Neuron (in vitro differentiated cells): ENCODE results near the gene KIF16B.
"Not testable (repeated sequence)": the region's sequence is repeated elsewhere in the genome, so short reads cannot be mapped to it uniquely, and the experiment has no call there.

Source experiments
- H2AFZ ChIP-seq: one replicate; pipeline ENCODE4 v1.6.1; 2013; ENCODE audit warnings: low read depth, mild to moderate bottlenecking, inconsistent platforms, low read length, moderate library complexity
- H3K27me3 ChIP-seq: one replicate; pipeline ENCODE4 v1.6.1; 2013; ENCODE audit warnings: low read length; ENCODE audit not compliant: insufficient read depth
- H3K36me3 ChIP-seq: one replicate; pipeline ENCODE4 v1.6.1; 2013; ENCODE audit warnings: low read length; ENCODE audit not compliant: insufficient read depth
- H3K4me1 ChIP-seq: one replicate; pipeline ENCODE4 v1.6.1; 2013; ENCODE audit warnings: low read length; ENCODE audit not compliant: insufficient read depth
- H3K4me3 ChIP-seq: 2 replicates; pipeline ENCODE4 v1.5.1; 2013; ENCODE audit warnings: mild to moderate bottlenecking, low read length, moderate library complexity
- H3K9me3 ChIP-seq: one replicate; pipeline ENCODE4 v1.6.1; 2013; ENCODE audit warnings: low read length

KIF16B gene

DNA sequence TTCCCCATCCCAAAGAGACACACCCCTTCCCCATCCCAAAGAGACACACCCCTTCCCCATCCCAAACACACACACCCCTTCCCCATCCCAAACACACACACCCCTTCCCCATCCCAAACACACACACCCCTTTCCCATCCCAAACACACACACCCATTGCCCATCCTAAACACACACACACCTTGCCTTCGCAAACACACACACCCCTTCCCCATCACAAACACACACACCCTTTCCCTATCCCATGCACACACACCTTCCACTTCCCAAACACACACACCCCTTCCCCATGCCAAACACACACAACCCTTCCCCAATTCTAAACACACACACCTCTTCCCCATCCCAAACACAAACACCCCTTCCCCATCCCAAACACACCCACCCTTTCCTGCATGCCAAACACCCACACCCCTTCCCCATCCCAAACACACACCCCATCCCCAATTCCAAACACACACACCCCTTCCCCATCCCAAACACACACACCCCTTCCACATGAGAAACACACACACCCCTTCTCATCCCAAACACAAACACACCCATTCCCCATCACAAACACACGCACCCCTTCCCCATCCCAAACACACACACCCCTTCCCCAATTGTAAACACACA is 315.3 kb downstream of the KIF16B start:
- no peaks in the 10 kb centered on the region for H3K4me1 ChIP-seq
- H2AFZ ChIP-seq: no peak overlapping the region
- no peaks in the 10 kb centered on the region for H3K27me3 ChIP-seq
- no peak overlapping the region for H3K4me3 ChIP-seq
- no peaks in the 10 kb centered on the region for H3K9me3 ChIP-seq
- H3K36me3 ChIP-seq: no peaks in the 10 kb centered on the region

DNA sequence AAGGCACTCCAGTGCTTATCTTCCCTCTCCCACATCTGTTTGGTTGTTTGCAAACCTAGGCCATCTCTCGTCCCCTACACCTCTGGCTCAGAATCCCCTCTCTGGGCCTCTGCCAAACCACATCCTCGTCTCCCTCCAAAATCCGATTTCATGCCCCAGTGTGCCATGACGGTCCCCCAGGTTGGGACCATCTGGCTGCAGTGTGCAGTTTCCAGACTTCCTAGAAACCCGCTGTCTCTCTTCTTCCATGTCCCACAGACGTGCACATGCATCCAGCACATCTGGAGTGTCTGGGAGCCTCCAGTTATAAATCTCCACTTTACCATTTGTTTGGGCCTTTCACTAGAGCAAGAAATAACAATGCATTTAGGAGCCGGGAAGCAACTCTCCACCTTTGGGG is 316.2 kb downstream of the KIF16B start:
- Histone ChIP-seq H3K36me3 (no peaks in the 10 kb centered on the region), H2AFZ (no peak overlapping the region), H3K27me3 (no peaks in the 10 kb centered on the region), H3K4me1 (no peaks in the 10 kb centered on the region), H3K4me3 (no peak overlapping the region), H3K9me3 (no peaks in the 10 kb centered on the region)

DNA sequence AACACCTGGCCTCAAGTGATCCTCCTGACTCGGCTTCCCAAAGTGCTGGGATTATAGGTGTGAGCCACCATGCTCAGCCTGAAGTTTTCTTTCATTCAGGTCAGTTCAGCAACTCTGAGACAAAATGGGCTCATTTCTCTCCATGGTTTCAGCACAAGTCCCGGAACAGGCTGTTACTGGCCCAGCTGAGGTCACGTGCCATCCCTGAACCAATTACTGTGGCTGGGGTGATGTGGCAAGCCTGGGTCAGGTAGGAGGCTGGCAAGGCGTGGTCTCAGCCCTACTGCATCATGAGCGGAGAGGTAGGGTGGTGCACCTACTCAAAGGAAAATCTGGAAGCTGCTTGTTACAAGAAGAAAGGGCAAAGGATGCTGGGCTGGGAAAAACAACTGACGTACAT is 326.4 kb downstream of the KIF16B start:
- Histone ChIP-seq H2AFZ (no peak overlapping the region), H3K4me1 (no peaks in the 10 kb centered on the region), H3K4me3 (no peak overlapping the region), H3K27me3 (peaks cover 3% of the 10 kb centered on the region), H3K9me3 (no peaks in the 10 kb centered on the region), H3K36me3 (no peaks in the 10 kb centered on the region)

DNA sequence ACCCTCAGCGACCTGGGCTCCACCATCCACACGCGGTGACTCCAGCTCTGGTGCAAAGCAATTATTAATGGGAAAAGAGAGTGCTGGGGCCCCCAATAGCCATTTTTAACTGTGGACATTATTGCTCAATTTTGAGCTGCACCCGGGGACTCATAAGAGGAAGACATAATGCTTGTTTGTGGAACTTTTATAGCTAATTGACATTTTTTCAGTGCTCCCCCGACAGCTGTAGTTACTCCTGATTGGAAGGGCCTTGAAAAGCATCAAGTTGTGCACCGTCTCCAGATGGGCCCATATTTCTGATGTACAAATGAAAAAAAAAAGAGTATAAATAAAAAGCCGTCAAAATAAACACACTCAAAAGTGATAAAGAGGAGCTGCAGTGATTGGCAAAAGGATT is 327.0 kb downstream of the KIF16B start:
- H3K9me3 ChIP-seq: no peaks in the 10 kb centered on the region
- H3K27me3 ChIP-seq: peaks cover 3% of the 10 kb centered on the region
- no peak overlapping the region for H2AFZ ChIP-seq
- H3K36me3 ChIP-seq: no peaks in the 10 kb centered on the region
- no peak overlapping the region for H3K4me3 ChIP-seq
- no peaks in the 10 kb centered on the region for H3K4me1 ChIP-seq

DNA sequence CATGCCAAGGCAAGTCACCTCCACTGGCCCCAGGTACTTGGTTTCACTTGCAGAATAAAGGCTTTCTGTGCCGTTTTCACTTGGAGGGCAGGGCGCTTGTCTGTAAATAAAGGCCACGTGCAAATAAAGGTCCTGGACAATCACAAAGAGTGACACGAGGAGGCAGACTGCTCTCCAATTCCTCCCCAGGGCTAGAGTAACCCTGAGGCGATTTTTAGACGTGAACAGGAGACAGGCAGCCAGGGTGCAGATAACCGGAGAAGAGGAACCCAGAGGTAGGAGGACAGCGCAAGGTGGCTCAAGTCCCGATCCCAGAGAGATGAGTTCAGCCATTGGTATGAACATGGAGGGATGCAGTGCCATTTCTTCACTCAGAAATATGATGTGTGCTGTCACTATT is 327.4 kb downstream of the KIF16B start:
- Histone ChIP-seq H3K27me3 (peaks cover 3% of the 10 kb centered on the region), H3K4me3 (no peak overlapping the region), H3K4me1 (no peaks in the 10 kb centered on the region), H3K9me3 (peaks cover under 1% of the 10 kb centered on the region), H3K36me3 (no peaks in the 10 kb centered on the region), H2AFZ (no peak overlapping the region)

DNA sequence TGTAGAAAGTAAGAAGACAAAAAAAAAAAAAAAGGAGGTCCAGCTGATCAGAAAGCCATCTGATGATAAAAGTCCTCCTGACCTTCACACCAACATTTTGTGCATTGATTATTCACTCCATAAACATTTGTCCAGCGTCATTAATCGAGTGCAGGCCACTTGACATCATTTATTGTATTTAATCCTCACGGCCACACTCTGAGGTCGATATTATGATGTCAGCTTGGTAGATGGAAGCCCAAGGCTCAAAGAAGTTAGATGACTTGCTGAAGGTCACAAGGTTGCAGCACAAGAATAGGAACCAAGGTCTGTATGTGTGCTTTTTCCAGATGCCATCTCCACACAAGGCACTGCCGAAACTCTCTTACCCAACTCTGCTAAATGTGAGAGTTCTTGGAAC is 328.4 kb downstream of the KIF16B start:
- Histone ChIP-seq H3K4me1 (no peaks in the 10 kb centered on the region), H3K27me3 (peaks cover 3% of the 10 kb centered on the region), H3K4me3 (no peak overlapping the region), H3K9me3 (peaks cover 2% of the 10 kb centered on the region), H3K36me3 (no peaks in the 10 kb centered on the region), H2AFZ (no peak overlapping the region)

DNA sequence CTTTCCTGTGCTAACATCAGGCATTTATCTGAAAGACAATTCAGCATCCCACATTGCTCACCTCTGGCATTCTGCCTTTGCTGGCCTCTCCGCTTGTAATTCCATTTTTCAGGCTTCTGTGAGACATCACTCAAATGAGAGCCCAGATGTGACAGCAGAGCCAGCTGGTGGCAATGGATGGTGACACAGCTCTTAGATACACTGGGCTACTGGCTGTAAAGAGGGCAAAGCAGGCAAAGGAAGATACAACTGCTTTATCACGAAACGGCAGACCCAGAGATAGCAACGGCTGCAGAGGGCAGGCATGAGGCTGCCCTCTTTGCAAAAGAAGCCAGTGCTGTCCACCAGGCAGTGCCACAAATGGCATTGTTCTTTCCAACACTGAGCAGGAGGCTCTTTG is 329.8 kb downstream of the KIF16B start:
- H3K27me3 ChIP-seq: peaks cover 3% of the 10 kb centered on the region
- H3K4me3 ChIP-seq: no peak overlapping the region
- no peaks in the 10 kb centered on the region for H3K36me3 ChIP-seq
- peaks cover 2% of the 10 kb centered on the region for H3K9me3 ChIP-seq
- H3K4me1 ChIP-seq: no peaks in the 10 kb centered on the region
- no peak overlapping the region for H2AFZ ChIP-seq

DNA sequence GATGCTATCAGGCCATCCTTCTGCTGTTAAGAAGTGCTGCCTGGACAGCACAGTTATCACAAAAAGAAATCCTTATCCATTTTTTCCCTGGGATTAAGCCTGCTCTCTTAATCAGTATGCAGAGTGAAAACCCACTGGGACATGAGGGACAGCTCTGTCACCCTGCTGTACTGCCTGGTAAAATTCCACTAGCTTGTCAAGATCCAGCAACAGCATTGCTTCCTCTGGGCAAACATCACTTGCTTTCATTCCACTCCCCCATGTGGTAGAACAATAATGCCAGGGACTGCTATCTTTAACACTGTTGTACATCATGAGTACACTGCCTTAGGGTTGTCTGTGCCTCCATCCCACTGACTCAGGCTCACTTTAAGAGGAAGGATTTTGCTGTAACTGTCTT is 331.3 kb downstream of the KIF16B start:
- Histone ChIP-seq H3K4me1 (no peaks in the 10 kb centered on the region), H3K9me3 (peaks cover 2% of the 10 kb centered on the region), H3K36me3 (no peaks in the 10 kb centered on the region), H3K4me3 (no peak overlapping the region), H3K27me3 (no peaks in the 10 kb centered on the region), H2AFZ (no peak overlapping the region)

DNA sequence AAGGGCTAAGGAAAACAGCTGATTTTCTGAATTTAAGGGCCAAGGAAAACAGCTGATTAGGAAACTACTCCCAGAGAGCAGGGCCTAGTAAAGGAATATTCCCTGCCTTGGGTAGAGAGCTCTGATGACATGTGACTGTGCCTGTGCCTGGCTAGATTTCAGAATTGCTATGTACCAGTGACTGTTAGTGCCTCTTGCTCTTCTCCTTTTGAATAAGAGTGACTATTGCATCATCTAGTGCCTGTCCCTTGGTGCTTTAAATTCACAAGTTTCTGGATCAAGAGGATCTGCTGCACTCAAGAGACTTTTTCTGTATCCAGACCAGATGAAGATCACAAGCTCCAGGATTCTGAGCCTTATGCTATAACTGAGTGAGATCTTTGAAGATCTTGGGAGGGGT is 332.9 kb downstream of the KIF16B start:
- Histone ChIP-seq H3K4me1 (no peaks in the 10 kb centered on the region), H2AFZ (no peak overlapping the region), H3K4me3 (no peak overlapping the region), H3K9me3 (peaks cover 2% of the 10 kb centered on the region), H3K36me3 (no peaks in the 10 kb centered on the region), H3K27me3 (no peaks in the 10 kb centered on the region)

DNA sequence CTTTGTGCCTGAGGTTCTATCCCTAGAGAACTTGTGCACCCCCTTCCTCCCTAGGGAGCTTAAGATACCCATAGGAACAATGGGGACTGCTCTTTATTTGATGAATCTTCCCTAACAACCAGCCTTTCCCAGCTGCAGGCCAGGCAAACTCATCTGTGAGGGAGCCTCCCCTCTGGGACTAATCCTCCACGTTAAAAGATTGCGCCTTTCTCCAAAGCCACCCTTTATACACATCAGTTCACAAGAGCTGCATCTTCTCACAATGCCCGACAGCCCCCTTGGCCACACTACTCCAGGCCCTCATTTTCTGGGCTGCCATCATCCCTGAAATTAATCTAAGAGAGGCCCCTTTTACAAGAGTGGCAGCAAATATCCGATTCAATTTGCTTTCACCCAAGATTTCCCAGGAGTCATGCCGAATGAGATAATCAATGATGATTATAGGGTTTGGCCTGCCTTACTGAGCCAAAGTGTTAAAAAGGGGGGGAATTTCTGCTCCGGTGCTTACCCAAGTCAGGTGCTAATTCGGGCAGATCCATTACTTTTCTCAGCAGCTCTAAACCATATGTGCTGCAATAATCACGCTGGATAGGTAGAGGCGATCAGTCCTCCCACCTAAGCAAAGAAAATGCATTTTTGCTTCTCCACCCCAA is 336.5 kb downstream of the KIF16B start:
- no peak overlapping the region for H2AFZ ChIP-seq
- H3K9me3 ChIP-seq: peaks cover 2% of the 10 kb centered on the region
- no peaks in the 10 kb centered on the region for H3K27me3 ChIP-seq
- no peaks in the 10 kb centered on the region for H3K36me3 ChIP-seq
- peaks cover 4% of the 10 kb centered on the region for H3K4me1 ChIP-seq
- H3K4me3 ChIP-seq: no peak overlapping the region

DNA sequence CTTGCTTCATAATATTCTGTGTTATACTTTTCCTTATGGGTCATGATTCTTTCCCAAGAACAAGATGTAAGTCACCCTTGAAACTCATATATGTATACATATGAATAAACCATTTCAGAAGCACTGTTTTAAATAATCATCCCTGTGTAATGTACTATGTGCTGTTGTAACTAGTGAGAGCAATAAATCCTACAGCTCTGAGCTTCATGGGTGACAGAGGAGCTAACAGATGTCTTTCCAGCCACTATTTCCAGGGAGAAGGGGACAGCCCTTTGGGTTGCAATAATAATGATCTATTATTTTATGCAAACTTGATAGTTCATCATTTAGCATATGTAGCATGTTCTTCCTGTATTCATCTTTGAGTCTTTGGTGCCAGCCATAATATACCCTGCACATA is 342.8 kb downstream of the KIF16B start:
- H3K4me1 ChIP-seq: peaks cover 4% of the 10 kb centered on the region
- no peaks in the 10 kb centered on the region for H3K27me3 ChIP-seq
- no peaks in the 10 kb centered on the region for H3K9me3 ChIP-seq
- H3K36me3 ChIP-seq: no peaks in the 10 kb centered on the region
- no peak overlapping the region for H2AFZ ChIP-seq
- H3K4me3 ChIP-seq: no peak overlapping the region

DNA sequence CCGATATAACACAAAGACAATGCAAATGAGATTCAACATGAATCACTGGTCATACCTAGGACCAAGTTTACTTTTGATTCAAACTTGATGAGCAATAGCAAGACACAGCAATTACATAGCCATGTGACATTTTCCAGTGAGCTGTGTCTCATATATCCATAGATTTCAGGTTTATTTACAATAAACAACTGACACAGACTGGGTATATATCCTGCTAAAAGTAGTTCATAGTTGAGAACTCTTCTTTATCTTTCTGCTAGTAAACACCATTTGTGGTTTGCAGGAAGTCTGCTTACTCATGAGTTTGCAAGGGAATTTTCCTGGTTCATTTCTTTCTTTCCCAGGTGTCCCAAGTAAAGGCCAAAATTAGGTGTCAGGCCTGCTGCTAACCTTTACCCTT is 343.4 kb downstream of the KIF16B start:
- H3K4me3 ChIP-seq: no peak overlapping the region
- H2AFZ ChIP-seq: no peak overlapping the region
- H3K36me3 ChIP-seq: no peaks in the 10 kb centered on the region
- H3K4me1 ChIP-seq: peaks cover under 1% of the 10 kb centered on the region
- no peaks in the 10 kb centered on the region for H3K9me3 ChIP-seq
- no peaks in the 10 kb centered on the region for H3K27me3 ChIP-seq

DNA sequence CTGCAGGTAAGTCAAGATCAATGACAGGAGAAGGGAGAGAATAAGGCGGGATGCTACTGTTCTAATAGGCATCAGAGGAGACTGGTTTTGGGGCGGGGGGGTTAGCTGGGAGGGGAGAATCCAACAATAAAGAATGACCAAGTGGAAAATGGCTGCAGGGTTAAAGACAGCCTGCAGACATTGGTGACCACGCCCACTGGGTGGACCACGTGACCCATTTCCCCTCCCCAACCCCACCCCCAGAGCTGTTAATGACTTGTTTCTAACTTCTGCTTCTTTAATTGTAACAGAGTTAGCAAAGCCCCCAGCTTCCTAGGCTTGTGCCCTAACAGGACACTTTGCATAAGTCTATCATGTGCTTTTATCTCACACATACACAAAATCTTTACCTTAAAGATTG is 344.5 kb downstream of the KIF16B start:
- Histone ChIP-seq H3K9me3 (no peaks in the 10 kb centered on the region), H3K36me3 (no peaks in the 10 kb centered on the region), H2AFZ (no peak overlapping the region), H3K27me3 (no peaks in the 10 kb centered on the region), H3K4me1 (no peaks in the 10 kb centered on the region), H3K4me3 (no peak overlapping the region)

DNA sequence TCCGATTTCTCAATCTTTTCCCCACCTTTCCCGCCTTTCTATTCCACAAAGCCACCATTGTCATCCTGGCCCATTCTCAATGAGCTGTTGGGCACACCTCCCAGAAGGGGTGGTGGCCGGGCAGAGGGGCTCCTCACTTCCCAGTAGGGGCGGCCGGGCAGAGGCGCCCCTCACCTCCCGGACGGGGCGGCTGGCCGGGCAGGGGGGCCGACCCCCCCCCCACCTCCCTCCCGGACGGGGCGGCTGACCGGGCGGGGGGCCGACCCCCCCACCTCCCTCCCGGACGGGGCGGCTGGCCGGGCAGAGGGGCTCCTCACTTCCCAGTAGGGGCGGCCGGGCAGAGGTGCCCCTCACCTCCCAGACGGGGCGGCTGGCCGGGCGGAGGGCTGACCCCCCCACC is 346.3 kb downstream of the KIF16B start:
- H3K4me1 ChIP-seq, H3K4me3 ChIP-seq, H3K27me3 ChIP-seq, H3K9me3 ChIP-seq, H2AFZ ChIP-seq, H3K36me3 ChIP-seq: not testable (repeated sequence)
